Adrenal gland (tissue), 5 donors: Measurements from ENCODE around the gene TMEM204.

ENCODE experiments used
- POLR2A ChIP-seq, 2 donors: fragments of 450-650 bp; IDR thresholded peaks; one replicate each; pipeline ENCODE4 v1.6.1; 2017; ENCODE audit warnings: antibody characterized with exemption in 2 of 2, mild to moderate bottlenecking in 2 of 2, moderate library complexity in 1 of 2
- TF ChIP-seq, protein P1 (sequence below), 6 experiments: fragments of 450-650 bp in 4 of 6; fragments of 200-600 bp in 2 of 6; sonication (generic) in 1 of 6; IDR thresholded peaks; 1 replicate in 5 of 6; 2 replicates in 1 of 6; pipeline versions ENCODE4 v1.5.1 to v1.8.0; 2016 to 2021; ENCODE audit warnings: antibody characterized with exemption in 6 of 6, mild to moderate bottlenecking in 2 of 6, moderate library complexity in 1 of 6
- donor health status: DM: no; HTN: no; CAD: no.

DNA sequence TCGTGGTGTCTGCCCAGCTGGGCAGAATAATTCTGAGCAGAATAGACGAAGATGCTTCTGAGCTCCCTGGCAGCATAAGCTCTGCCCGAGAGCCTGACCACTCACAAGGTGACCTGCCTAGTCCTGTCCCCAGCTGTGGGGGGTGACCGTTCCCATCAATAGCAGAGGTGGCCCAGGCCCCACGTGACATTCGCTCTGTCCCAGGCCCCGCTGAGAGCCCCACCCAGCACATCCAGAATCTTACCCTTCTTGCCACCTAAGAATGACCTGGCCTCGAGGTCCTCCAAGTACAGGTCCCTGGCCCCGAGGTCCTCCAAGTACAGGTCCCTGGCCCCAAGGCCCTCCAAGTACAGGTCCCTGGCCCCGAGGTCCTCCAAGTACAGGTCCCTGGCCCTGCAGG, 695 bp upstream of the TMEM204 start:
- no peak for TF ChIP-seq POLR2A (IDR thresholded peaks at IDR 0.05)
- TF ChIP-seq, protein P1, sequence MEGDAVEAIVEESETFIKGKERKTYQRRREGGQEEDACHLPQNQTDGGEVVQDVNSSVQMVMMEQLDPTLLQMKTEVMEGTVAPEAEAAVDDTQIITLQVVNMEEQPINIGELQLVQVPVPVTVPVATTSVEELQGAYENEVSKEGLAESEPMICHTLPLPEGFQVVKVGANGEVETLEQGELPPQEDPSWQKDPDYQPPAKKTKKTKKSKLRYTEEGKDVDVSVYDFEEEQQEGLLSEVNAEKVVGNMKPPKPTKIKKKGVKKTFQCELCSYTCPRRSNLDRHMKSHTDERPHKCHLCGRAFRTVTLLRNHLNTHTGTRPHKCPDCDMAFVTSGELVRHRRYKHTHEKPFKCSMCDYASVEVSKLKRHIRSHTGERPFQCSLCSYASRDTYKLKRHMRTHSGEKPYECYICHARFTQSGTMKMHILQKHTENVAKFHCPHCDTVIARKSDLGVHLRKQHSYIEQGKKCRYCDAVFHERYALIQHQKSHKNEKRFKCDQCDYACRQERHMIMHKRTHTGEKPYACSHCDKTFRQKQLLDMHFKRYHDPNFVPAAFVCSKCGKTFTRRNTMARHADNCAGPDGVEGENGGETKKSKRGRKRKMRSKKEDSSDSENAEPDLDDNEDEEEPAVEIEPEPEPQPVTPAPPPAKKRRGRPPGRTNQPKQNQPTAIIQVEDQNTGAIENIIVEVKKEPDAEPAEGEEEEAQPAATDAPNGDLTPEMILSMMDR (IDR thresholded peaks at IDR 0.05) = no peak
